ENCODE data around the gene ATE1. TPM values are rescaled to one million over a fixed set of nuclear protein-coding genes. Genes with fewer than 3 reads are reported as not detected.

ATE1 gene
- total and polyA plus RNA-seq, 2 experiments from 2014 or later = 17.4 to 24.5 TPM

- TF ChIP-seq ZNF462 (CRISPR knock-in tag; IDR thresholded peaks at IDR 0.05) (no peak), ETS1 (IDR thresholded peaks at IDR 0.05) (no peak), POLR2AphosphoS5 (IDR thresholded peaks at IDR 0.05; ENCODE audit: low read depth) (no peak)
These were observed 127.0 kb downstream of the ATE1 start (continued) for GRCh38 chr10:121800831-121801230.

- Histone ChIP-seq H3K79me2 (replicated peaks; ENCODE audit: insufficient read depth) (no peaks in the 10 kb centered on the region), H3K27me3 (ENCODE audit: insufficient read depth) (no peaks in the 10 kb centered on the region), H3K4me3 (no peak overlapping the region), H3K4me1 (ENCODE audit: insufficient read depth) (no peaks in the 10 kb centered on the region), H4K20me1 (replicated peaks; ENCODE audit: insufficient read depth) (no peaks in the 10 kb centered on the region), H3K27ac (ENCODE audit: low read depth) (no peak overlapping the region), H2AFZ (no peak overlapping the region), H3F3A (replicated peaks; ENCODE audit: low read depth) (no peaks in the 10 kb centered on the region), H3K36me3 (ENCODE audit: insufficient read depth) (no peaks in the 10 kb centered on the region), H3K9me2 (ENCODE audit: insufficient read depth) (no peaks in the 10 kb centered on the region), H3K4me2 (no peak overlapping the region)
- peaks cover 6% of the 10 kb centered on the region; the same call in 2 of the 3 replicates for H3K4me1 Mint-ChIP-seq
- H3K27ac Mint-ChIP-seq = no peak overlapping the region
- H3K36me3 Mint-ChIP-seq (ENCODE audit: low read depth) = peaks cover 4% of the 10 kb centered on the region; the same call in 1 of the 3 replicates
- ATAC-seq (no peak), DNase-seq (ENCODE audit: low spot score) (no peak)
- H3K9me3 Mint-ChIP-seq = no peaks in the 10 kb centered on the region
- H3K27me3 Mint-ChIP-seq (ENCODE audit: insufficient read depth, low read depth, poor library complexity) = no peaks in the 10 kb centered on the region
- no peak overlapping the region for H3K4me3 Mint-ChIP-seq
- no peak for TF ChIP-seq NANOG (IDR thresholded peaks at IDR 0.05; ENCODE audit: borderline replicate concordance)
- TF ChIP-seq JUNB (IDR thresholded peaks at IDR 0.05; ENCODE audit: unreplicated experiment) = no peak
- TF ChIP-seq STAT1 (IDR thresholded peaks at IDR 0.05; ENCODE audit: unreplicated experiment) = no peak
- no peak for TF ChIP-seq CREB1 (CRISPR knock-in tag; IDR thresholded peaks at IDR 0.05; ENCODE audit: low read depth)
- TF ChIP-seq CTCF (conservative IDR thresholded peaks at IDR 0.05; ENCODE audit: low read depth in 2 of 2) = no peak
- TF ChIP-seq ETS1 (IDR thresholded peaks at IDR 0.05) = no peak
- no peak for TF ChIP-seq POLR2AphosphoS5 (IDR thresholded peaks at IDR 0.05; ENCODE audit: low read depth)
- no peak for TF ChIP-seq ZNF114 (CRISPR knock-in tag; IDR thresholded peaks at IDR 0.05)
- TF ChIP-seq EZH2phosphoT487 (IDR thresholded peaks at IDR 0.05; ENCODE audit: unreplicated experiment) = no peak
- no peak for TF ChIP-seq ZNF331 (CRISPR knock-in tag; IDR thresholded peaks at IDR 0.05; ENCODE audit: low read depth)
These were observed 127.7 kb downstream of the ATE1 start for GRCh38 chr10:121800146-121800545.

Measured in GM23338 (cell line).